OCI-LY7 (cell line): Measurements from ENCODE around the gene MAGI1.

Experiments used
- CTCF ChIP-seq: fragments of 200-600 bp; sonication (generic); conservative IDR thresholded peaks from 2 replicates; pipeline ENCODE4 v1.5.1; 2014; ENCODE audit warnings: mild to moderate bottlenecking, antibody characterized with exemption, low read length, moderate library complexity, mixed read lengths
- EZH2phosphoT487 ChIP-seq: fragments of 200-600 bp; sonication (generic); IDR thresholded peaks from 2 replicates; pipeline ENCODE4 v1.6.1; 2018; ENCODE audit warnings: low read depth, borderline replicate concordance, mild to moderate bottlenecking, mixed run types, antibody characterized with exemption, low read length, moderate library complexity, mixed read lengths

DNA sequence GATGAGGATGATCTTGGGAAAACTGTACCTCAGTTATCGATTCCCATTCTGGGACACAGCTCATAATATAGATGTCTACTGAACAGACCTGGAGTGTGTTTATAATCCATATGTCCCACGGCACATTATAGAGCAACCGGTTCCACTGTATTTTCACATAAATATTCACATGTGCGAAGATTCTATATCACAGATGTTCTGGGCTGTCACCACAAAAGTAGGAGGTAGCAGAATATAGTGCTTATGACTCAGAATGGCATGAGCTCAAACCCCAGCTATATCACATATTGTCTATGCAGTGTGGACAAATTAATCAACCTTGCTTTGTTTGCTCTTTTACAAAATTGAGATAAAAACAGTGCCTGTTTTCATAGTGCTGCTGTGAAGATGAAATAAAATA lies 710.6 kb downstream of the MAGI1 start:
- TF ChIP-seq CTCF: no peak
- TF ChIP-seq EZH2phosphoT487: no peak
